IMR-90 (cell line): ENCODE results near the gene KLHL29. TPM values are rescaled to one million over a fixed set of nuclear protein-coding genes. Genes with fewer than 3 reads are reported as not detected.

Experiments
- ATAC-seq: fragments of 200-7000 bp; cut with Tn5 transposase; 2 replicates; pipeline ENCODE4 v1.9.1; 2020; ENCODE audit warnings: low read depth, mild to moderate bottlenecking, moderate library complexity
- BruUV-seq: library from RNA; stranded (reverse); fragments of 400-500 nt; replicated peaks from 2 replicates; lab custom pipeline; 2021; lab: Mats Ljungman, UMichigan
- CTCF ChIA-PET: fragments of 300-600 bp; formaldehyde crosslinking; extraction: SDS; loops from one replicate; lab custom pipeline; 2021; ENCODE audit warnings: antibody characterized with exemption; lab: Yijun Ruan, JAX
- POLR2A ChIA-PET: fragments of 300-600 bp; sonication (Branson Sonifier 250); formaldehyde crosslinking; loops from one replicate; lab custom pipeline; 2022; ENCODE audit warnings: antibody characterized with exemption; ENCODE audit not compliant: unreplicated experiment; lab: Charles Lee
- DNase-seq: peaks from one replicate; pipeline ENCODE4 v3.0.0; 2013
- H2AFZ ChIP-seq: replicated peaks from 2 replicates; pipeline ENCODE3; 2013; ENCODE audit warnings: low read length, mild to moderate bottlenecking; ENCODE audit not compliant: poor library complexity
- H2AK5ac ChIP-seq: 2 replicates; pipeline ENCODE4 v1.6.1; 2013; ENCODE audit warnings: low read depth, low read length, inconsistent platforms
- H2AK9ac ChIP-seq: replicated peaks from 2 replicates; pipeline ENCODE3; 2013; ENCODE audit warnings: mild to moderate bottlenecking, low read depth, low read length, moderate library complexity; ENCODE audit not compliant: poor library complexity
- H2BK120ac ChIP-seq: 2 replicates; pipeline ENCODE4 v1.6.1; 2013; ENCODE audit warnings: low read depth, low read length, inconsistent platforms
- H2BK15ac ChIP-seq: 3 replicates; pipeline ENCODE4 v1.6.1; 2013; ENCODE audit warnings: low read depth, low read length, inconsistent platforms
- H2BK20ac ChIP-seq: 2 replicates; pipeline ENCODE4 v1.6.1; 2013; ENCODE audit warnings: low read depth, mild to moderate bottlenecking, inconsistent platforms, low read length, moderate library complexity
- H2BK5ac ChIP-seq: 2 replicates; pipeline ENCODE4 v1.6.1; 2013; ENCODE audit warnings: mild to moderate bottlenecking, low read depth, low read length, inconsistent platforms; ENCODE audit not compliant: poor library complexity, severe bottlenecking
- H3K14ac ChIP-seq: replicated peaks from 2 replicates; pipeline ENCODE4 v1.6.1; 2013; ENCODE audit warnings: low read depth, low read length, inconsistent platforms
- H3K18ac ChIP-seq: 2 replicates; pipeline ENCODE4 v1.6.1; 2013; ENCODE audit warnings: low read depth, low read length, control low read depth
- H3K23ac ChIP-seq: 2 replicates; pipeline ENCODE4 v1.6.1; 2013; ENCODE audit warnings: low read depth, low read length, inconsistent platforms
- H3K27ac ChIP-seq: 2 replicates; pipeline ENCODE4 v1.5.1; 2013; ENCODE audit warnings: mild to moderate bottlenecking, control low read depth, low read length; ENCODE audit not compliant: insufficient read depth
- H3K27me3 ChIP-seq: 2 replicates; pipeline ENCODE4 v1.6.1; 2013; ENCODE audit warnings: low read length; ENCODE audit not compliant: control insufficient read depth, insufficient read depth
- H3K36me3 ChIP-seq: 2 replicates; pipeline ENCODE4 v1.6.1; 2013; ENCODE audit warnings: low read length, mixed read lengths; ENCODE audit not compliant: control insufficient read depth, insufficient read depth
- H3K4ac ChIP-seq: 2 replicates; pipeline ENCODE4 v1.6.1; 2013; ENCODE audit warnings: low read depth, low read length, inconsistent platforms
- H3K4me1 ChIP-seq: 2 replicates; pipeline ENCODE4 v1.6.1; 2013; ENCODE audit warnings: low read length, mixed read lengths; ENCODE audit not compliant: control insufficient read depth, insufficient read depth
- H3K4me2 ChIP-seq: 2 replicates; pipeline ENCODE4 v1.6.1; 2013; ENCODE audit warnings: low read depth, mild to moderate bottlenecking, control low read depth, low read length, moderate library complexity
- H3K4me3 ChIP-seq: 2 replicates; pipeline ENCODE4 v1.5.1; 2013; ENCODE audit warnings: low read depth, mild to moderate bottlenecking, control low read depth, low read length, moderate library complexity; ENCODE audit not compliant: insufficient read depth
- H3K56ac ChIP-seq: 2 replicates; pipeline ENCODE4 v1.6.1; 2013; ENCODE audit warnings: low read length, inconsistent platforms; ENCODE audit not compliant: insufficient read depth; ENCODE audit errors: extremely low read depth
- H3K79me1 ChIP-seq, 2 experiments: 2 replicates each; pipeline ENCODE4 v1.6.1; 2013; ENCODE audit warnings: low read length in 2 of 2, inconsistent platforms in 1 of 2, low read depth in 1 of 2
- H3K9ac ChIP-seq: 2 replicates; pipeline ENCODE4 v1.6.1; 2013; ENCODE audit warnings: low read depth, low read length, control low read depth
- H3K9me1 ChIP-seq: 2 replicates; pipeline ENCODE4 v1.6.1; 2013; ENCODE audit warnings: low read length, inconsistent platforms; ENCODE audit not compliant: insufficient read depth
- H3K9me3 ChIP-seq: 2 replicates; pipeline ENCODE4 v1.6.1; 2013; ENCODE audit warnings: low read length; ENCODE audit not compliant: control insufficient read depth, insufficient read depth
- H4K20me1 ChIP-seq: 2 replicates; pipeline ENCODE4 v1.6.1; 2013; ENCODE audit warnings: low read length, inconsistent platforms; ENCODE audit not compliant: insufficient read depth
- H4K5ac ChIP-seq: 2 replicates; pipeline ENCODE4 v1.6.1; 2013; ENCODE audit warnings: mild to moderate bottlenecking, low read depth, low read length, control low read depth
- H4K8ac ChIP-seq, 2 experiments: 2 replicates each; pipeline ENCODE4 v1.6.1; 2013; ENCODE audit warnings: low read depth in 2 of 2, low read length in 2 of 2, control low read depth in 1 of 2, inconsistent platforms in 1 of 2
- H4K91ac ChIP-seq: 2 replicates; pipeline ENCODE4 v1.6.1; 2013; ENCODE audit warnings: low read depth, low read length, inconsistent platforms; ENCODE audit not compliant: insufficient read depth
- CHD1 ChIP-seq: IDR thresholded peaks from 2 replicates; pipeline ENCODE4 v1.6.1; 2012; ENCODE audit warnings: low read depth, low read length, improper control_type of control experiment
- MAFK ChIP-seq: IDR thresholded peaks from 2 replicates; pipeline ENCODE4 v1.6.1; 2012; ENCODE audit warnings: low read depth, low read length, improper control_type of control experiment
- NFE2L2 ChIP-seq: fragments of 150-350 bp; IDR thresholded peaks from 2 replicates; pipeline ENCODE4 v1.6.1; 2016; ENCODE audit warnings: low read depth, mild to moderate bottlenecking, low read length
- RCOR1 ChIP-seq: IDR thresholded peaks from 2 replicates; pipeline ENCODE4 v1.6.1; 2012; ENCODE audit warnings: mild to moderate bottlenecking, low read length, improper control_type of control experiment; ENCODE audit not compliant: insufficient replicate concordance
- RFX5 ChIP-seq: IDR thresholded peaks from 2 replicates; pipeline ENCODE4 v1.8.0; 2012; ENCODE audit warnings: low read depth, mild to moderate bottlenecking, low read length, moderate library complexity
- SMC3 ChIP-seq: fragments of 150-350 bp; IDR thresholded peaks from 2 replicates; pipeline ENCODE4 v1.6.1; 2016; ENCODE audit warnings: low read depth, mild to moderate bottlenecking, antibody characterized with exemption, low read length, moderate library complexity
- WGBS, 2 experiments: methylation state at CpG; one replicate each; pipeline versions ENCODE4 v1.1.5 to v1.1.7; 2013; ENCODE audit warnings: missing lambda C conversion rate in 2 of 2; ENCODE audit not compliant: insufficient read length in 1 of 2; ENCODE audit errors: extremely low coverage in 2 of 2; 5-methylcytosine and 5-hydroxymethylcytosine counted together
- dilution Hi-C: fragments of 300-500 bp; cut with HindIII; formaldehyde crosslinking; loops from one replicate; pipeline ENCODE4 v1.14.3; 2018; ENCODE audit warnings: low sequenced_read_pairs; ENCODE audit not compliant: unreplicated experiment
- in situ Hi-C: fragments of 300-500 bp; cut with MboI; formaldehyde crosslinking; loops from 3 replicates; pipeline ENCODE4 v1.14.3; 2019; ENCODE audit warnings: low sequenced_read_pairs, inconsistent platforms, mixed read lengths
- intact Hi-C: fragments of 100-400 bp; cut with micrococcal nuclease; formaldehyde crosslinking; loops from 2 replicates; pipeline ENCODE4 v1.10.0; 2022
- polyA plus RNA-seq, 3 experiments: library from polyadenylated mRNA; depleted of rRNA; stranded (reverse); fragments of >200 nt; gene quantifications; 2 replicates each; pipeline ENCODE4 v1.2.3, GENCODE V29; 2012; ENCODE audit warnings: low replicate concordance in 1 of 3
- total RNA-seq: library from RNA; depleted of rRNA; stranded (reverse); fragments of >200 nt; gene quantifications from 2 replicates; pipeline ENCODE4 v1.2.3, GENCODE V29; 2012
- TF ChIP-seq, protein P1 (sequence below): fragments of 150-350 bp; IDR thresholded peaks from 2 replicates; pipeline ENCODE4 v1.6.1; 2016; ENCODE audit warnings: low read depth, mild to moderate bottlenecking, low read length, moderate library complexity, borderline replicate concordance
- TF ChIP-seq, protein P2 (sequence below): fragments of 150-350 bp; IDR thresholded peaks from 2 replicates; pipeline ENCODE4 v1.6.1; 2017; ENCODE audit warnings: mild to moderate bottlenecking, antibody characterized with exemption, low read length, low read depth
- TF ChIP-seq, protein P3 (sequence below): conservative IDR thresholded peaks from 2 replicates; pipeline ENCODE4 v1.5.1; 2012; ENCODE audit warnings: mild to moderate bottlenecking, low read depth, low read length, improper control_type of control experiment

The KLHL29 gene
- total and polyA plus RNA-seq, 2 of the 4 experiments (the other 2 are of a cell fraction), result 2.0 to 8.0 TPM

DNA sequence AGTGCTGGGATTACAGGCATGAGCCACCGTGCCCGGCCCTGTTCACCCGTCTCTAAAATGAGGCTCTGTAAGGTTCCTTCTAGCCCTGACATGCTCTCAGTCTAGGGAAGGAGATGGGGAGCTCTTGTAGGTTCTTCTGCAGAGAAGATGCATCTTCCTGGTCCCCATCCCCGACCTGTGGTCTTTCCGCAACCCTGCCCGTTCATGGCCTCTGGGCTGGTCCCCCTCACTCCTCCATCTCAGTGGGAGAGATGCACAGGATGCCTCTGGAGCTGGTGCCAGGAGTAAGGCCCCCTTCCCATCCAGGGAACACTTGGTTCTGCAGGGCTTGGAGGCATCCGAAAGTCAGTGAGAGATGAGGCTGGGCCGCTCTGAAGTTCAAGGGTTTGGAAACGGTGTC lies 212.7 kb downstream of the KLHL29 start:
- Histone ChIP-seq H2BK15ac (no peak overlapping the region), H2BK20ac (no peak overlapping the region), H4K8ac (no peak overlapping the region), H2AK9ac (no peak overlapping the region), H3K9me1 (peaks cover 25% of the 10 kb centered on the region), H3K9me3 (no peaks in the 10 kb centered on the region), H4K5ac (no peak overlapping the region), H3K9ac (no peak overlapping the region), H2BK5ac (no peak overlapping the region), H3K27ac (no peak overlapping the region), H3K4ac (no peak overlapping the region), H3K79me1 (peaks cover 5 to 21% of the 10 kb centered on the region in 2 experiments; a peak in 1 of 4 replicates), H3K4me2 (no peak overlapping the region), H3K36me3 (no peaks in the 10 kb centered on the region), H3K27me3 (no peaks in the 10 kb centered on the region), H3K4me3 (no peak overlapping the region), H3K14ac (no peak overlapping the region), H3K23ac (no peak overlapping the region), H2AK5ac (no peak overlapping the region), H4K20me1 (peaks cover 3% of the 10 kb centered on the region; the same call in 1 of the 2 replicates), H2BK120ac (no peak overlapping the region; the same call in 1 of the 2 replicates), H3K56ac (no peak overlapping the region), H3K4me1 (peaks cover 24% of the 10 kb centered on the region), H4K91ac (no peak overlapping the region), H2AFZ (no peak overlapping the region), H3K18ac (no peak overlapping the region)
- dilution Hi-C loops, result no loop called here
- no peak for ATAC-seq
- no TSS peak for BruUV-seq
- in situ Hi-C loops, result no loop called here
- WGBS, 2 experiments, result no CpG with 5 or more reads among the region's 9 CpGs
- TF ChIP-seq SMC3 (no peak), NFE2L2 (no peak), CHD1 (no peak), RCOR1 (no peak), RFX5 (no peak), MAFK (no peak)
- TF ChIP-seq, protein P1, sequence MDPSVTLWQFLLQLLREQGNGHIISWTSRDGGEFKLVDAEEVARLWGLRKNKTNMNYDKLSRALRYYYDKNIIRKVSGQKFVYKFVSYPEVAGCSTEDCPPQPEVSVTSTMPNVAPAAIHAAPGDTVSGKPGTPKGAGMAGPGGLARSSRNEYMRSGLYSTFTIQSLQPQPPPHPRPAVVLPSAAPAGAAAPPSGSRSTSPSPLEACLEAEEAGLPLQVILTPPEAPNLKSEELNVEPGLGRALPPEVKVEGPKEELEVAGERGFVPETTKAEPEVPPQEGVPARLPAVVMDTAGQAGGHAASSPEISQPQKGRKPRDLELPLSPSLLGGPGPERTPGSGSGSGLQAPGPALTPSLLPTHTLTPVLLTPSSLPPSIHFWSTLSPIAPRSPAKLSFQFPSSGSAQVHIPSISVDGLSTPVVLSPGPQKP, result no peak
- TF ChIP-seq, protein P2, sequence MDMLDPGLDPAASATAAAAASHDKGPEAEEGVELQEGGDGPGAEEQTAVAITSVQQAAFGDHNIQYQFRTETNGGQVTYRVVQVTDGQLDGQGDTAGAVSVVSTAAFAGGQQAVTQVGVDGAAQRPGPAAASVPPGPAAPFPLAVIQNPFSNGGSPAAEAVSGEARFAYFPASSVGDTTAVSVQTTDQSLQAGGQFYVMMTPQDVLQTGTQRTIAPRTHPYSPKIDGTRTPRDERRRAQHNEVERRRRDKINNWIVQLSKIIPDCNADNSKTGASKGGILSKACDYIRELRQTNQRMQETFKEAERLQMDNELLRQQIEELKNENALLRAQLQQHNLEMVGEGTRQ, result no peak
- TF ChIP-seq, protein P3, sequence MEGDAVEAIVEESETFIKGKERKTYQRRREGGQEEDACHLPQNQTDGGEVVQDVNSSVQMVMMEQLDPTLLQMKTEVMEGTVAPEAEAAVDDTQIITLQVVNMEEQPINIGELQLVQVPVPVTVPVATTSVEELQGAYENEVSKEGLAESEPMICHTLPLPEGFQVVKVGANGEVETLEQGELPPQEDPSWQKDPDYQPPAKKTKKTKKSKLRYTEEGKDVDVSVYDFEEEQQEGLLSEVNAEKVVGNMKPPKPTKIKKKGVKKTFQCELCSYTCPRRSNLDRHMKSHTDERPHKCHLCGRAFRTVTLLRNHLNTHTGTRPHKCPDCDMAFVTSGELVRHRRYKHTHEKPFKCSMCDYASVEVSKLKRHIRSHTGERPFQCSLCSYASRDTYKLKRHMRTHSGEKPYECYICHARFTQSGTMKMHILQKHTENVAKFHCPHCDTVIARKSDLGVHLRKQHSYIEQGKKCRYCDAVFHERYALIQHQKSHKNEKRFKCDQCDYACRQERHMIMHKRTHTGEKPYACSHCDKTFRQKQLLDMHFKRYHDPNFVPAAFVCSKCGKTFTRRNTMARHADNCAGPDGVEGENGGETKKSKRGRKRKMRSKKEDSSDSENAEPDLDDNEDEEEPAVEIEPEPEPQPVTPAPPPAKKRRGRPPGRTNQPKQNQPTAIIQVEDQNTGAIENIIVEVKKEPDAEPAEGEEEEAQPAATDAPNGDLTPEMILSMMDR, result no peak
- ChIA-PET POLR2A (no interaction called here), CTCF (no interaction called here)
- intact Hi-C loops, result no loop called here
- no peak for DNase-seq
